COLO829 (cell line): Measurements from ENCODE around the gene SCYGR4.
A peak's percentile ranks its signal among the peaks of the same experiment; 100 is the strongest.
"Not testable (repeated sequence)": the region's sequence is repeated elsewhere in the genome, so short reads cannot be mapped to it uniquely, and the experiment has no call there.

Experiments
- DNase-seq: peaks from one replicate; pipeline ENCODE4 v3.0.0; 2012; ENCODE audit warnings: low spot score

SCYGR4 gene

DNA sequence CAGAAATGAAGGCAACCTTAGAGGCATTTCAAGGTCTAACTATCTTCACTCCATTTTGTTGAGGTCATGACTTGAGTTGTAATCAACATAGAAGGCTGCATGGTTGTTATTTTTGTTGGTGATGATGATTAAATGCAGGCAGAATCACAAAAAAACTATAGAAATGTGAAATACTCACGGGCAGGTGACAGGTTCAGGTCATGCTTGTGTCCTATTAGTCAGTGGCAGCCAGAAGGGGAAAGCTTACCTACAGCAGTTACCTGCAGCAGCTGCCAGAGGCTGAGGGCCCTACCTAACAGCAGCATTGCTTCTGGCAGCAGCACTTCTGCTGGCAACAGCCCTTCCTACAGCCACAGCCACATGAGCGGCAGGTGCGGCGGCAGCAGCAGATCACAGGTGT lies 3.1 kb upstream of the SCYGR4 start:
- DNase-seq: no peak

DNA sequence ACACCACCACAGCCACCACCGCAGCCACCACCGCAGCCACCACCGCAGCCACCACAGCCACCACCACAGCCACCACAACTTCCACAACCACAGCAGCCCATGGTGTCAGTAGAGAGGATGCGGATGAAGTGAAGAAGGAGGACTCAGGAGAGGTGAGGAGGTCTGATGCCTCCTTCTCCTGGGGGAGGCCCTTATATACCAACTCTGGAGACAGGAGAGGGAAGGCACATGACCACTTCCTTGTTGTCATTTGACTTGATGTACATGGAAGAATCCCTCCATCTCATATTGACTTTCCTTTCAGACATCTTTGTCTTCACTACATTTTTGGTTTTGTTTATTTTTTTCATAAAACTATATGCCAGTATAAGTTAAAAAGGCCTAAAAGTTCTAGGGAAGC lies 2.6 kb upstream of the SCYGR4 start, which contains the start of gene SCYGR3:
SCYGR3 (minus strand) TSS at position 101 of the 400 bp plus-strand sequence; CDS start at position 101, 0 bp downstream.
- DNase-seq: no peak

DNA sequence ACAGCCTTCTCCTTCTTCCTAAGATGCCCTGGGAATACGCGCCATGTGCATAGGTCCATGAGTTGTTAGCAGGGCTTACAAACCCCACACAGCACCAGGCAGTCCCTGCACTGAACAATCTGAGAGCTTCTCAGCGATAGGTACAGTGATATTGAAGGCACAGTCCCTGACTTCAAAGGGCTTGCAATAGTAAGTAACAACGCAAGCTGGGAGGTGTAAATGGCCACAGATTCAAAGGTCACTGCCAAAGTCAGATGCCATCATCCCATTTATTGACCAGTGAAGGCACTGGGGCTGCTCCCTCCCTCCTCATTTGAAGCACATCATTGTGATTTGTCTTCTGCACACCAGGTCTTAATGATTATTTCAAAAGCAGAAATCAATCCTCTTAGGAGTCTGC lies 2.1 kb upstream of the SCYGR4 start:
- no peak for DNase-seq

DNA sequence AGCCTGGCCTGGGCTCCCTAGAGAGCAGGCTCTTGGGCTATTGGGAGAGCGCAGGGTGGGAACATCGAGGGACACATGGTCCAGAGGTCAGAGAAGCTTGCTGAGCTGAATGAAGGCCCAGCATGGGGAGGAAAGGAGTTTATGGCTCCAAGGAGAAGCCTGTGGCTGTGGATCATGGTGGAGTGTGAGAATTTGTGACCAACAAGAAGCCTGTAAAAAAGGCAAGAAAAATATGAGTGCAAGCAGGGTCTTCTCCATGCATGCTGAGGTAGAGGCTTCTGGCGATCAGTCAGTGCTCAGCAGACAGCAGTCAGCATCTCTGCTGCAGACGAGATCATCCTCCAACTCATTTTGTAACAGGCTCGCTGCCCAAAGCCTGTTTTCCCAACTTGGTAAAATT lies 1.4 kb upstream of the SCYGR4 start:
- DNase-seq: no peak

DNA sequence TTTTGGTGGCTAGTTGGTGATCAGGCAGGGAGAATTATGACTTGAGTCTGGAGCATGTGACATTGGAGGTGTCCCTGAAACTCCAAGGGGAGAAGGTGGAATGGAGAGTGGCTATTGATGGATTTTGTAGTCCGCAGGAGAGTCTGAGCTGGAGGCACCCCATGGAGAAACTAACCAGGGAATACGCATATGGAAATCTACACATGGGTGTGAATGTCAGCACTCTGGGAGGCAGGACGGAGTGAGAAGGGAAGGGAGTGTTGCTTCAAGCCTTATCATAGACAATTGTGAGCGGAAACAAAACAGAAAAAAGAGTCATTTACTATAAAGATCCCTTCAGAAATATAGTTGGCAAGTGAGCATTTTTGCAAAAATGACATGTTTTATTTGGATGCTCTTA lies 667 bp upstream of the SCYGR4 start:
- no peak for DNase-seq

DNA sequence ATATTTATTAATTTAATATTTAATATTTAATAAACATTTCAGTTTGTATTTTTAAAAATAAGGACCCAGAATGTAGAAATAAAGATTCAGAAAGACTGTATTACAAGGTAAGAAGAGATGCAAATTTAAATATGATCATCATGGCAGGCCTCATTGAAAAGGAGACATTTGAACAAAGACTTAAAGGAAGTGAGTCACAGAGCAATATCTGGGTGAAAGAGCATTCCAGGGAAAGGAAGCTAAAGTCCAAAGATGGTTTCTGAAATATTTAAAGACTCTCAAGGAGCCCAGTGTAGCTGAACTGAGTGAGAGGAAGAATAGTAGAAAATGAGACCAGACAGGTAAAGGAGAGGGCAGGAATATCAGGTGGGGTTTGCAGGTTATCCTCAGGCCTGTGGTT lies 5.9 kb downstream of the SCYGR4 start:
- DNase-seq: no peak

DNA sequence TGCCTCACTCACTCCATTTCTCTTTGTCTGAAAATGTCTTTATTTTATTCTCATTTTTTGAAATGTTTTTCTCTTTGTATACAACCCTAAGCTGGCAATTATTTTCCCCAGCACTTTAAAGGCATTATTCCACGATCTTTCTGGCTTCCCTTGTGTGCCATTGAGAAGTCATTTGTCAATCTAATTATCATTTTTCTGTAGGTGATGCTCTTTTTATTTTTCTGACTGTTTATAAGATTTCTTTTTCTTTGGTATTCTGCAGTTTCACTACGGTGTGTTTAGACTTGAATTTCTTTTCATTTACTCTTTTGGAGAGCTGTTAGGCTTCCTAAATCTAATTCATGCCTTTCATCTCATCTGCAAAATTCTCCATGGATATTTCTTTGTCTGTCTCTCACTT lies 8.1 kb downstream of the SCYGR4 start:
- DNase-seq: no peak

DNA sequence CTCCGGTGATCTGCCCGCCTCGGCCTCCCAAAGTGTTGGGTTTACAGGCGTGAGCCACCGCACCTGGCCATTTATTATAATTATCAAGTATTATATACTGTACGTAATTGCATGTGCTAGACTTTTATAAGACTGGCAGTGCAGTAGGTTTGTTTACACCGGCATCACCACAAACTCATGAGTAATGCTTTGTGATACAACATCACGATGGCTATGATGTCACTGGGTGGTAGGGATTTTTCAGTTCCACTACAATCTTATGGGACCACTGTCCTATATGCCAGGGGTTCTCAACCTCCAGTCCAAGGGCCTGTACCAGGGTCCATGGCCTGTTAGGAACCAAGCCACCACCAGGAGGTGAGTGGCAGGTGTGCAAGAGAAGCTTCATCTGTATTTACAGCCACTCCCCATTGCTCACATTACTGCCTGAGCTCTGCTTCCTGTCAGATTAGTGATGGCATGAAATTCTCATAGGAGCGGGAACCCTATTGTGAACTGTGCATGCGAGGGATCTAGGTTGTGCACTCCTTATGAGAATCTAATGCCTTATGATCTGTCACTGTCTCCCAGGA lies 9.4 kb downstream of the SCYGR4 start:
- DNase-seq: no peak

DNA sequence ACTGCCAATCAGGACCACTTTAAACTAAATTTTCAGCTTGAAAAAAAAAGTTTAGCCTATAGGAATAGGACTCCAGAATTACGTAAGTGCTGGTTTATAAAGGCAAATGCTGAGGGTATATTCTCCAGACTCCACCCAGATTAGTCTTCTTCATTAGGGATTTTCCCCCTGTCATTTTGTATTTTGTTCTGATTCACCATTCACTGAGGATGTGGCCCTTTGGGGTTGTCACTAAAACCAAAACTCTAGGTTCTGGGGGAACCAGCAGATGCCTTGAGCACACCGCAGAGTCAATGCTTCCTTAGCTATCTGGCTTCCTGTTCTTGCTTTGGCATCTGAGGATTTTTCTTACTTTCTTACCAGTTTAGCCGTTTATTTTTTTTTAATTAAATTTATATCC lies 10.5 kb downstream of the SCYGR4 start:
- DNase-seq: no peak

DNA sequence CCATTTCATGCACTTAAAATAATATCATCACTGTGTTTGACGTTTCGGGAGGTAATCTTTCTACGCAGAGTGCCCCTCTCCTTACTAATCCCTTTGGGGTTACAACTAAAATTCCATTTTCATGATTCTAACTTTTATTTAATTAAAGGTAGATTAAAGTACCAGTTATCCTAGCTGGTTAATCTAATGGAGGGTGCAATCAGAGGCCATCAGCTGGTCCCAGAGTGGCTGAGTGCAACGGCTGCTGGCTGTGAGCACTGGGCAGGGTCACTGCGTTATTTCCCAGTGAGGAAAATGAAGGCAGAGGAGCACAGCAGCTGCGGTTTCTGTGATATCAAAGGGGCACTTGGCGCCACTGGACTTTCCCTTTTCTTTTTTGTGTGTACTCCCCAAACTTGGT lies 12.1 kb downstream of the SCYGR4 start:
- no peak for DNase-seq

DNA sequence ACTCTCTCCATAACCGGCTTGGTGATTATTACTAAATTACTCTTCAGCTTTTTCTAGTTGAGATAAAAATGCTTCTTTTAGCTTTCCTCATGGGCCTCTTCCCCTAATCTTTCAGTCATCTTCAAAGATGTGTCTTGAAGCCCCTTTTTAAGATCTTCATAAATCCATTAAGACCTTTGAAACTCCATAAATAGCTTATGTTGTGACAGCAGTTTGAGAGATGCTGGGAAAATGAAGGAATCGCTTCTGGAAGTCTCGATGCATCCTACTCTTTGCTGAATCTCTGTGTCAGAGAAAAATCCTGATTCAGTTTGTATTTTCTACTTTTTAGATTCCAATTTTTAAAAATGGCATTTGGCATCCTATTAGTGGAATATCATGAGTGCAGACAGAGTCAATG lies 13.0 kb downstream of the SCYGR4 start:
- DNase-seq: no peak

DNA sequence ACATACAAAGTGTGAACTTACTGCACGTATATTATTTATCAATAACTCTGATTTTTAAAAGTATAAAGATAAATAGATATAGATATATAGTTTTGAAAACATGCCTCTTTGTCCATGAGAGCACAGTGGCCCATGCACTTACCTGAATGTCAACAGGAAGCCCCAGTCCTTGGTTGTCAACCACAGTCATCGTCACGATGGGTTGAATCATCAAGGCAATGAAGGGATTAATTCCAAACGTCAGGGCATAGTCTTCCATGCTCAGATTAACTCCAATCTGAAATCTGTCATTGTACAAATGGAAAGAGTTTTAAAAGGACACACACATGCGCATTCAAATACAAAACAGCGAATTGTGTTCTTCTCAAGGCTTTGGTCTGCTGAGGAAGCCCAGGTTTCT lies 15.5 kb downstream of the SCYGR4 start:
- DNase-seq: no peak

DNA sequence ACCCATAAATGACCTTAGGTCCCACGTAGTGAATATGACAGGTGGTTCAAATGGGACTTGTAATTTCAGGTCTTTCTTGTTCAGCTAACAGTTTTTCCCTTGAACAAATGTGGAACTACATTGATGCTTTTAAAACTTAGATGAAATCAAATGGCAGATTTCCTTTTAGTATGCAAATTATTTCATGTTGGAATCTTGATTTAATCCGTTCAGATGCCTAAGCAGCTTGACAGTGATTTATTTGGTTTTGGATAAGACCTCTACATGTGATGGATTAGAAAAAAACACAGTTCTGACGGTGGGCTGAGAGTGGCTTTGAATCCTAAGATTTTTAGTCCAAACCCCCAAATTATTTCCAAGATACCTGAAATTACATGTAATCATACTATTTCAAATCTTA lies 16.9 kb downstream of the SCYGR4 start:
- DNase-seq: no peak

DNA sequence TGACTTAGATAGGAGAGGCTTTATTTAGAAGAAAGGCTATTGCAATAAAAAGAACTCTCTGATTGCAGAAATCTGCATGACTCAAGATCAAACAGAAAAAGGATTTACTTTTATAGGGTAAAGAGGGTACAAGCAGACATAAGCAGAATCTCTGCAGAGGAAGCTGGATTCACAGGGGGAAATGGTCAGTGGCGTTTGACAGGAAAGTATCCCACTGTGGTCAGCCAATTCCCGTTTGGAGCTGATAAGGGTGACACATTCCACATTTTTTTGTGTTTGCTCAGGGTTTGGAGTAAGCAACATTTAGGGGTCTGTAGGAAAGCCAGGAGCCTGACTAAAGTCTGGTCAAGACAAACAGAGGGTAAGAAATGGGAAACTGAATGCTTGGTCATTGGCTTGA lies 25.4 kb downstream of the SCYGR4 start:
- no peak for DNase-seq

DNA sequence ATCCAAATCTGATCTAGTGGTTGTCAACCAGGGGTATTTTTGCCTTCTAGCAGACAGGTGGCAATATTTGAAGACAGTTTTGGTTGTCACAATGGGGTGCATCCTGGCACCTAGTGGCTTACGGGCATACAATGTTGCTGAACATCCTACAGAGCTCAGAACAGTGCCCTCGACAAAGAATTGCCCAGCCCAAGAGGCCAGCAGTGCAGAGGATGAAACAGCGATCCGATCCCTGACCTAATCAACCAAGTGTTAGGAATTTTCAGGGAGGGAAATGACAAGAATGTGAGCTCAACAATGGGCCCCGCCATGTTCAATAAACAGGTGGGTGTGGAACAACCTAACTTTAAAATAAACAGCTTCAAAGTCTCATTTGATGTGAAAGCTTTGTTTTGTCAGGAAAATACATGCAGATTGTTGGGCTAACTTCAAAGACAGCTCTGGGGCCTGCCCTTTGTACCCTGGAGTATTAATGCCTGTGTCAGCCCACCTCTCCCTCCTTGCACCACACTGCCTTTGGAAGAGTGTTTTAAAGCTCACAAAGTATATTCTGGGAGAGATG lies 26.8 kb downstream of the SCYGR4 start:
- no peak for DNase-seq

DNA sequence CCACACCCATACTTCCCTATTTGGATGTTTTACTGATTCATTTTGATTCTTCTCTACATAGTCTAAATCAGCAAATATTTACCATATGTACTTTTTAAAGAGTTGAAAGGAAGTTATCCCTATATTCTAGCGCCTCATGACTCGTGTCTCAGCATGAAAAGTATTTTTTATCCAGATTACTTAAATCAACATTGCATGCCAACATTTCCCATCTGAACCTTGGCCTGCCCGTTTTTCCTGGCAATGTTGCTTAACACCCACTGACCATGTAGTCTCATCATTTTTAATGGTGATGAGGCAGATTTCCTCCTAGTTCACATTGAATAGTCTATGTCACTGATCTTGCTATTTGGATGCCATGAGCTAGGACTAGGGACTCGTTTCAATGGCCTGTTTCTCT lies 36.1 kb downstream of the SCYGR4 start:
- no peak for DNase-seq

DNA sequence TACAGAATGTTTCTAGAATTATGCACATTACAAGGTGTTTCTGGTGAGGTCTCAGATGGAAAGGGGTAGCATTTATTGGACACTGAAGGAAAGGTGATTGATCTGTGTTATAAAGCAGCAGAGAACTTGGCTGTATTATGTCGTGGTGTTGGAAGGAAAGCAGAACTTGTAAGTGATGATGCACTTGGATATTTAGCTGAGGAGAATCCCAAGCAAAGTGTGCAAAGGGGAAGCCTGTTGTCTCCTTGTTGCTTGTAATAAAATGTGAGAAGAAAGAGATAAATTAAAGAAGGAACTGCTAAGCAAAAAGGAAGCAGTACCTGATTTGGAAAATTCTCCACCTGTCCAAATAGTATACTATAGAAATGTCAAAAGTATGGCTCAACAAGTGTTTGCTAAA lies 37.1 kb downstream of the SCYGR4 start:
- no peak for DNase-seq

DNA sequence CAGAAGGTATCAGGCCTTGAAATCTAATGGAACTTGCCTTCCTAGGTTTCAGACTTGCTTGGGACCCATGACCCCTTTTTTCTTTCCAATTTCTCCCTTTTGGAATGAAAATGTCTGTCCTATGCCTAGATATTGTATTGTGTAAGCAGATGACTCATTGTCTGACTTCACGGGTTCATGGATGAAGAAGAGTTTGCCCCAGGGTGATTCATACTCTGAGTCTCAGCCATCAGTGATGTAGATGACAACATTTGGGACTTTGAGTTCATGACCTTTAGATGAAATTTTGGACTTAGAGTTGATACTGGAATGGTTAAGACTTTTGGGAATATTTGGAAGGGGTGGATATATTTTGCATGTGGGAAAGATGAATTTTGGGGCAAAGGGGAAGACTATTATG lies 38.2 kb downstream of the SCYGR4 start:
- DNase-seq: peak; percentile 76

DNA sequence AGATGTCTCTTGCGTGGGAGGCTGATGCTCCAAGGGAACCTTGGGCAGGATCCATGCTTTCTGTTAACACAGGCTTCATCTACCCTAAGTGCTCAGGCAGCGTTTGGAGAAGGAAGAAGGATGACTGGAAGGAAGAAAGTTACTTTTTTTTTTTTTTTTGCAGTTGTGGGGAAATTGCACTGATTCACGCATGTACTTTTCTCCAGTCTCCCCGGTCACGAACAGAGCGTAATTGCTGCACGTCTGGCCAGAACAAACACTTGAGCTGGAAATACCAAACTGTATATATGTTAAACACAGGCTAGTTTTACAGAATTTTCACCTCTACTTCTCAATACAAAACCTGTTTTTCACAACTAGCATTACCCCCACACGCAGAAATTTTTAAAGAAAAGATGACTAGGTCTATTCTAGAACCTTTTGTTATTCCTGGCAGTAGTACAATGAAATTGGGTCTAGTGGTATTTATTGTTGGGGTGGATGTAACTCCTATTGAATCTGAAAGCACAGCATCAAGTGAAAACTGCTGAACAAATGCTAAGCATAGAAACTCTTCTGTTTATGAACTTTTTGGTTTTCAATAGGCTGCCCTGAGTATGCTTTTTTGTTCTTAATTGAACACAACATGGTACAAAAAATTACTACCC lies 40.0 kb downstream of the SCYGR4 start:
- DNase-seq: no peak

DNA sequence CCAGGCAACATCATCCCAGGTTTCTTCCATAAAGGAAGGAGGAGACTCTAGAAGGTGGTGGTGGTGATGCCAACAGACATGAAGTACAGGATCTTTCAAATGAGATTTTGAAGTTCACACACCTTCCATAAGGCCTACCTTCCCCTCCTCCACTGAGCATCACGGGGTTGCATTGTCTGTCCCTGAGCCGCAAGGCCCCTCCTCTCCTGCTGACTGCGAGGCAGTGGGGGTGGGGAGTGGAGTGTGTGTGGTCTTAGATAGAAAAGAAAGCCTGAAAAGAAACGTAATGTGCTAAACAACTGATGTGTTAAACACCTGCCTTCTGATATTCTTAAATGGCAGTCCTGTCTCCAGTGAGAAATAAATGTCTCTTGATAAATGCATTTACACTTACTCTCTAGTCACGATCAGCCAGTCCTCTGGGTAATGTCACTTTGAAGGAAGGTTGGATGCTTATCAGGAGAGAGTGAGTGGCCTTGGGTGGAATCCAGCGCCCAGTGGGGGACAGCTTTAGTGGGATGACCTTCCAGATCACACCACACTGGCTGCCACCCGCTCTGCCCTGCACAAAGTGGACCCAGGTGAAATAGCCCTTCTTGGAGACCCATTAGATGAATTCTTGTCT lies 43.8 kb downstream of the SCYGR4 start:
- DNase-seq: no peak

DNA sequence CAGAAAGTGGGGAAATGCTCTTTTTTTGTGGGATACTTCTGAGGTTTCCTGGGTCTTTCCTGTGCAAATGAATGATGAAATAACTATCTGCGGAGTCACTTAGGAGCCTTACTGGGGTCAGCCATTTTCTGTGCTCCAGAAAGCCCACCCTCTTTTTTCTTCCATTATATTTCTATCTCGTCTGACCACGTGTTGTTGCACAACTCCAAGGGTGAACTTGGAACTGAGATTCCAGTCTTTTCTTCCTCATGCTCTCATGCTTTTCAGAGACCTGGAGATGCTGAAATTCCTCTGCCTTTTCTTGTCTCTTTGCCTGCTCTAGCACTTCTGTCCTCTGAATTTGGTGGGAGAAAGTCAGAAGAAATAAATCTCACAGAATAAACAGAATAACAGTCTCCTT lies 44.5 kb downstream of the SCYGR4 start:
- no peak for DNase-seq

DNA sequence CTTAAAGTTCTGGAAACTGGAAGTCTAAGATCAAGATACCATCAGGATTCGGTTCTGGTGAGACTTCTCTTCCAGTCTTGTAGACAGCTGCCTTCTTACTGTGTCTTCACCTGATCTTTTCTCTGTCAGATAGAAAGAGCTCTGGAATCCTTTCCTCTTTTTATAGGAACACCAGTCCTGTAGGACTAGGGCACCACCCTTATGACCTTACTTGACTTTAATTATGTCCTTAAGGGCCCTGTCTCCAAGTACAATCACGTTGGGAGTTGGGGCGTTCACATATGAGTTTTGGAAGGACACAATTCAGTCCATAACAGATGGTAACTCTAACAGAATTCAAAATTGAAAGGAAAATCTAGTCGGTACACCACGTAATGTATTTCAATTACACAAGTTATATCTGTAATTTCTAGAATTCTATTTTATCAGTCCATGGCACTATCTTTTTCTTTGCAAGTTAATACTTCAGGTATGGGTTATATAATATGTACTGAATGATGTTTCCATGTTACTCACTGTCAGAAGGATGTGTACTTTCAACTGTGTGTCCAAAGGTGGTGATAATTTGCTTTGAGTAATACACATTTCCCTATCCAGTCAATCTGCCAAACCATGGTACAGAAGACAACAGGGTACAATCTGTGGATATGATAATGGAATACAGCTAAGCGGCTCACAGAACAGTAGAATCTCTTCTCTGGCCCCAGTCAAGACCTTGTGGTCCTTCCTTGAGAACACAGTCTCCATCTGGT lies 48.1 kb downstream of the SCYGR4 start:
- DNase-seq: no peak

DNA sequence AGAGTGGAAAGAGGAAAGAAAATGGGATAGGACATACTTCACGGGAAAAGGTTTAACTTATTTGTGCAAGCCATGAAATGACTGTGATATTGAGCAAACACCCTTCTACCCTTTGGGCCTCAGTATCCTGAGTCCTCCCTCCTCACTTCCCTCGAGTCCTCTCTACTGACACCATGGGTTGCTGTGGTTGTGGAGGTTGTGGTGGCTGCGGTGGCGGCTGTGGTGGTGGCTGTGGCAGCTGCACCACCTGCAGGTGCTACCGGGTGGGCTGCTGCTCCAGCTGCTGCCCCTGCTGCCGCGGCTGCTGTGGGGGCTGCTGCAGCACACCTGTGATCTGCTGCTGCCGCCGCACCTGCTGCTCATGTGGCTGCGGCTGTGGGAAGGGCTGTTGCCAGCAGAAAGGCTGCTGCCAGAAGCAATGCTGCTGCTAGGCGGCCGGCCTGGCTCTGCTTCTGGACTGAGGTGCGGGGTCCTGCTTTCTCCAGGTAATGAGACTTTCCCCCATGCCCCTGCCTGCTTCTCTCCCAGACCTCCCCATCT lies 49.4 kb downstream of the SCYGR4 start, which contains the start of gene SCYGR5:
SCYGR5 (plus strand) TSS at position 174 of the 540 bp plus-strand sequence; CDS start at position 174, 0 bp downstream.
- DNase-seq: not testable (repeated sequence)
